GM21367 (cell line): ENCODE data around the gene ARHGAP28.
"Not testable (repeated sequence)": the region's sequence is repeated elsewhere in the genome, so short reads cannot be mapped to it uniquely, and the experiment has no call there.

Source experiments
- ATAC-seq: cut with Tn5 transposase; IDR thresholded peaks from one replicate; pipeline ENCODE4 v1.9.1; 2021; ENCODE audit not compliant: unreplicated experiment

The ARHGAP28 gene

DNA sequence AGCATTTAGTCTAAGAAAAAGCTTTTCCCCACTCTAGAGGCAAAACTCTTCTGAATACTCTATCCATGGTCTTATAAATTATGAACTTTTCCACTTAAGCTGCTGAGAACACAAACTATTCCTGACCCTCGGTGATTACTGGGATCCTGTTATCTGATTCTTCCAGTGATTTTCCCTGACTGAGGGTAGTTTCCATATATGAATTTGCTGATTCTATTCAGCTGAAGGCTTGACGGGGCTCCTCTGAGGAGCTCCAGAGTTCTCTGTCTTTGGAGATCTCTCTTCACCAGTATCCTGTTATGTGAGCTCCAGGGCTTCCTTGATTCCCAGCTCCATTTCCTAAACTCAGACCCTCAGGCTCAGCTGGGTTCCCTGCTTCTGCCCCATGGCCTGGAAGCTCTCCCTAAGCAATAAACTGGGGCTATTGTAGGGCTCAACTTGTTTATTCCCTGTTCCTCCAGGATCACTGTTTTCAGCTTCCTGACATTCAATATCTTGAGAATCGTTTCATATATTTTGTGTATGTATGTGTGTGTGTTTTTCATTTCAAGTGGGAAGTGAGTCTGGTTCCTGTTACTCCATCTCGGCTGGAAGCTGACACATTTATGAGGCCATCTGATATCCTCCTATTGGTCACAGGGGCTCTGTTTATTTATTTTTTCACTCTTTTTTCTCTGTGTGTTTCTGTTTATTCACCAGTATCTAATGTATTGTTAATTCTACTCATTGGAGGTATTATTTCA lies 78.2 kb downstream of the ARHGAP28 start:
- ATAC-seq: no peak

DNA sequence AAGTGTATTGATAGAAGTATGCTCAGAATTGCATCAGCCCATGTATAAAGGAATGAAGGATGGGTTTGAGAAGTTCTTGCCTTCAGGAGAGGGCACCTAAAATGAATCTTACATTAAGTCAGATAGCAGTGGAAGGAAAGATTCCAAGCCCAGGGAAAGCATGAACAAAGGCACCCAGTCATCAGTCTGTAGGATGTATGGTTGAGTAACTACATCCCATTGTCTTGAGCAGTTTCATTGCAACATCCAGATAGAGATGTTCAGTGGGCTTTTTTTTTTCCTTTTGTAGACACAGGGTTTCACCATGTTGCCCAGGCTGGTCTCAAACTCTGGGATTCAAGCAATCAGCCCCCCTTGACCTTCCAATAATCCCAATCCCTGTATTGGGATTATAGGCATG lies 80.7 kb downstream of the ARHGAP28 start:
- no peak for ATAC-seq

DNA sequence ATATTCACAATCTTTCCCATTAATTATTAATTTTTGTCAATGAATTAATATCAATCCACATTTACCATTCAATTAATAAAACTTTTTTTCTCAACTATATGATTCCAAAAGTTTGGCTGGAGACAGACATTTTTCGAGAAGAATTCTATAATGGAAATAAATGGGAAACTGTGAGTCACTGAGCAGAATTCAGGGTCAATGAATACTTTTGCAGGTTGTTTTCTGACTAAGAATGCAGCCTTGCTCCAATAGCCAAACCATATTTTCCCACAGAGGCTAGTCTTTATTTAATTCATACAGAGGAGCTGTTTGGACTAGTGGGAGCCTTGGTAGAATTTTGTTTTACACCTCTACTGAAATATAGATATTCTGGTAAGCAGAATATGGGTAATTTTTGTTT lies 82.3 kb downstream of the ARHGAP28 start:
- no peak for ATAC-seq

DNA sequence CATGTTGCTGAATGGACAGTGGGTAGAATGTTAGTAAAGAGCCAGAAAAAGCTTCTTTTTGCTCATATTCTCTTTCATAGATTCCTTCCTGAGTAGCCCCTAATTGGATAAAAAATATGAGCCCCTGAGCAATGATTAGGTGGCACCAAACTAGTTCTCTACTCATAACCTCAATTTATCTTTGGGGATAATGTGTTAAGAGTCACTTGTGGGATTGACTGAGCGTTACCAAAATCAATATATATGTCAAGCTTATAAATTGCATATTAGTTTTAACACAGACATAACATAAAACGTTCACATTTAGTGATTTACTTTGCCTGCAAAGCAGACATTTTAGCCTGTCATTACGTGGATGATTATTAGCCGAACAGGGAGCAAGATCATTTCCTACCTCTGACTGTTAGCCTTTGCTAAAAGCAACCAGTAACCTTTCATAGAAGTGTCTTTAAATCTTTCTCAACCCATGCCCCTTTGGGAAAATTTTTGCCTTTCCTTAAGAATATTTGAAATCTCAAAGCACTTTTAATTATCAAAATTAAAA lies 85.4 kb downstream of the ARHGAP28 start:
- no peak for ATAC-seq

DNA sequence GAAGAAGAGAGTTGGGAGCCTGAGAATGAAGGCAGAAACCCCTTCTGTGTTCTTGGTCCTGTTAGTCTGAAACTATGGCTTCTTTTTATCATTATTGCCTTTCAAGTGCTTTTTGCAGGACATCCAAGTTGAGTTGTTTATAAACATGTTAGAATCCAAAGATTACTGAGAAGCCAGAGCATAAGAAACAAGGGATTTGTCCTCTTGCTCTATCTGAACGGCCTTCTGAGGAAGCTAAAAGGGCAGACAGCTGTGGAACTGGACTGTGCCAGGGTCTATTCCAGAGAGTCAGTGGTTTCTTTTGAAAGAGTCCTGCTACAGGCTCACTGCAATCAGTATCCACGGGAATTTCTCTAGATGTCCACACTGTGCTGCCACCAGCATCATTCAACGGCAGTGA lies 86.6 kb downstream of the ARHGAP28 start:
- ATAC-seq: no peak

DNA sequence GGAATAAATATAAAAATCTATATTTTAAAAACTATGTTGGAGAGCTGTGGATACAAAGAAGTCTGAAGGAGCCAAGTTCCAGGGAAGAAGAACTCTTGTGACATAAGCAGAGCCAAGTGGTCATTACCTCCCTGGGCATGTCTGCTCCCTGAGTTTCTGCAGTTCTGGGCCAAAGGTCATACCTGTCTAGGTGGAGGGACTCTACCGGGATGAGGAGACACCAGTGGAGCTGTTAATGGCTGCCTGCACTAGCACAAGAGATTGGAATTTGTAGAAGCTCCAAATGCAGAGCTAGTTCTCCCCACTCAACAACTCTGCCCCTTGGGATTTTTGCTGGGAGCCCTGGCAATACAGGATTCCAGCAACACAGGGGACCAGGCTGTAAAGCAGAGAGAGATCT lies 89.8 kb downstream of the ARHGAP28 start:
- no peak for ATAC-seq

DNA sequence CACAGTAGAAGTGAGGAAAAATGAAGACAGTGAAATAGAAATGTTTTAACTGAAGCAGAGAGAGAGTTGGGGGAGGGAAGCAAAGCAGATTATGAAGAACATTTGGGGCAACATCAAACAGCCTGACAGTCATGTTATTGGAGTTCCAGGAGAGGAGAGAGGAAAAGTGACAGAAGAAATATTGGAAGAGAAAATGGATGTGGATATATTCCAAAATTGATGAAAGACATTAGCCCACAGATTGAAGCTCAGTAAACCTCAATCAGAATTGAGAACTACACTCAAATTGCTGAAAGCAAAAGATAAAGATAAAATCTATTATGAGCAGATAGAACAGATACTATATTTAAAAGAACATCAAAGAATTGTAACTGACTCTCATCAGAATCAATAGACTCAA lies 90.8 kb downstream of the ARHGAP28 start:
- no peak for ATAC-seq

DNA sequence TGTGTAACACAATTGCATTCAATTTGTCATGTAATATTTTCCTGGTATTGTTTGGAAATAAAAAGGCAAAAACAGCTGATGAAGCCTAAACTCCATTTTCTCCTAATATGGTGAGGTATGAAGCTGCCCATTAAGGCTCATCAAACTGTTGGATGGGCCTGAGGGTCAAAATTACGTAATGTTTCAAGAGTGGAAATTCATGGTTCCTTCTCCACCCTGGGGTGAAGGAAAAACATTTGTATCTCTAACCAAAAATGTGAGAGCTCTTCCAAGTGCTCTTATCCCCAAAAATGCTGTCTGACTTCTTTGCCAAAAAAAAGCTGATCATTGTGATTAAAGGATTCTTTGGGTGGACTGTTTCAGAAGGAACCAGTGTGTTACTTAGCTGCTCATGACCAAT lies 91.8 kb downstream of the ARHGAP28 start:
- ATAC-seq: no peak

DNA sequence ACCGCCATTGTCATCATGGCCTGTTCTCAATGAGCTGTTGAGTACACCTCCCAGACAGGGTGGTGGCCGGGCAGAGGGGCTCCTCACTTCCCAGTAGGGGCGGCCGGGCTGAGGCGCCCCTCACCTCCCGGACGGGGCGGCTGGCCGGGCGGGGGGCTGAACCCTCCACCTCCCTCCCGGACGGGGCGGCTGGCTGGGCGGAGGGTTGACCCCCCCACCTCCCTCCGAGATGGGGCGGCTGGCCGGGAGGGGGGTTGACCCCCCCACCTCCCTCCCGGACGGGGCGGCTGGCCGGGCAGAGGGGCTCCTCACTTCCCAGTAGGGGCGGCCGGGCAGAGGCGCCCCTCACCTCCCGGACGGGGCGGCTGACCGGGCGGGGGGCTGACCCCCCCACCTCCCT lies 97.6 kb downstream of the ARHGAP28 start:
- ATAC-seq: not testable (repeated sequence)

DNA sequence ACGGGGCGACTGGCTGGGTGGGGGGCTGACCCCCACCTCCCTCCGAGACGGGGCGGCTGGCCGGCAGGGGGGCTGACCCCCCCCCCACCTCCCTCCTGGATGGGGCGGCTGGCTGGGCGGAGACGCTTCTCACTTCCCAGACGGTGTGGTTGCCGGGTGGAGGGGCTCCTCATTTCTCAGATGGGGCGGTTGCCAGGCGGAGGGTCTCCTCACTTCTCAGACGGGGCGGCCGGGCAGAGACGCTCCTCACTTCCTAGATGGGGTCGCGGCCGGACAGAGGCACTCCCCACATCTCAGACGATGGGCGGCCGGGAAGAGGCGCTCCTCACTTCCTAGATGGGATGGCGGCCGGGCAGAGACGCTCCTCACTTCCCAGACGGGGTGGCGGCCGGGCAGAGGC lies 98.0 kb downstream of the ARHGAP28 start:
- ATAC-seq: not testable (repeated sequence)

DNA sequence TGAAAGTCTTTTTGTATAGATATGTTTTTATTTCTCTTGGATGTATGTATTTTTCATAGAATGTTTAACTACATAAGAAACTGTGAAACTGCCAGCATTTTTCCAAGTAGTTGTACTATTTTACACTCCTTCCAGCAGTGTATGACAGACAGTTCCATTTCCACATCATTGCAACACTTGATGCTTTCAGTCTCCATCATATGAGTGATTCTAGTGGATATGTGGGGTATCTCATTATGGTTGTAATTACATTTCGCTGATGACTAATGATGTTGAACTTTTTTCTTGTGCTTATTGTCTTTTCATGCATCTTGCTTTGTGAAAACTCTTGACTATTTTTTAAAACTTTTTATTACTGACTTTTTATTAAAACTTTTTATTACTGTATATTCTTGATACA lies 101.4 kb downstream of the ARHGAP28 start:
- ATAC-seq: no peak

DNA sequence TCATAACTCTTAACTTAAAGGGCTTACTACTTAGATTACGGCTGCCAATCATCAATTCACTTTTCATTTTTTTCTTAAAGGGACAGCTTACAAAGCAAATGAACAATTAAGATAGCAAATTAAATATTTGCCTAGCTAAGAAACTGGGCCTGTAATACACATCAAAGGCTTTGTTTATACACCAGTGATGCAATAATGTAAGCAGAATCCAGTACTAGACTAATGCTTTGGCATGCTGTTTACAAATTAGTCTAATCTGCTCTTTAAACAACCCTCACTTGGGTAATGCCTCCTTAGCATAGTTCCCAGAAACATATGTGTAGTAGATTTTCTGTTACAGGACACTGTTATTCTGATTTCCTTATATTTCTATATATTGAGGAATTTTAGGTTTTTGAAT lies 105.8 kb downstream of the ARHGAP28 start:
- no peak for ATAC-seq

DNA sequence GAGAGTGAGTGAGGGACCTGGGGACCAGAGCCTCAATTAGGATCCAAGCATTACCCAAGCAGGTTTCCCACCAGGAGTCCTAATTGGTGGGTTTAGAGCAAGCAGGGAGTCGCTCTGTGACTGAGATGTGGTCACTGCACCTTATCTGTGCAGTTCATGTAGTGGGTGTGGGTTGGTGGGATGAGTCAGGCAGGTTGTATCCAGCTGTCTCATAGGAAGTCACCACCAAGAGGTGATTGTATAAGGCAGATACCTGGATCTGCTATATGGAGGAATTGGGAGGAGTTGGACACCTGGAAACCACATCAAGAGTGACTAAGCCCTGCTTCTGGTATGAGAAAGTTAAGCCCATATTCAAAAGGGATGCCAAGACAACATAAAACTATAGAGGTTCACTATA lies 106.8 kb downstream of the ARHGAP28 start:
- ATAC-seq: no peak

DNA sequence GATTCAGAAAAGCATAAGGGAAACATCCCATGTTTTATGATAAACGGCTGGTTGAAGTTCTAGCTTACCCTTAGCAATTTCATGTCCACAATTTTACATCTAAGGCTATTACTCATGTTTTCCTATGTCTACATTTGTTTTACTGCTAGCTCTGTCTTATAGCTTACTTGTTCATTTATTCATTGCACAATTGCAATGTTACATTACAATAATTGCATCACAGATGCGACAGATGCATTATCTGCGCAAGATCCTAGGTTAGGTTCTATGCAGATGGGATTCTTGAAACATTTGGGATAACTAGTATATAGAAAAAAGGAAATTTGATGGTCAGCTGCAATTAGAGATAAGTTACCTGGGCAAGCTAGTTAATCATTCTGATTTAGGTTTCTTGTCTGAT lies 108.4 kb downstream of the ARHGAP28 start:
- no peak for ATAC-seq

DNA sequence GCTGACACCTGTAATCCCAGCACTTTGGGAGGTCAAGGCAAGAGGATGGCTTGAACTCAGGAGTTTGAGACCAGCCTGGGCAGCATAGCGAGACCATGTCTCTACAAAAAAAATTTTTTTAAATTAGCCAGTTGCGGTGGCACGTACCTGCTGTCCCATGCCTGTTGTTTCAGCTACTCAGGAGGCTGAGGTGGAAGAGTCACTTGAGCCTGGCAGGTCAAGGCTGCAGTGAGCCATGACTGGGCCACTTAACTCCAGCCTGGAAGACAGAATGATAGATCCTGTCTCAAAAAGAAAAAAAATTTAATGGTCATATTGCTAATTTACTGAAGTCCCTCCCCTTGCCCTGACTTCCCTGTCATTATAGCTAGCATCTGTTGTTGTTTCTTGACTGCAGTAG lies 112.6 kb downstream of the ARHGAP28 start:
- no peak for ATAC-seq

DNA sequence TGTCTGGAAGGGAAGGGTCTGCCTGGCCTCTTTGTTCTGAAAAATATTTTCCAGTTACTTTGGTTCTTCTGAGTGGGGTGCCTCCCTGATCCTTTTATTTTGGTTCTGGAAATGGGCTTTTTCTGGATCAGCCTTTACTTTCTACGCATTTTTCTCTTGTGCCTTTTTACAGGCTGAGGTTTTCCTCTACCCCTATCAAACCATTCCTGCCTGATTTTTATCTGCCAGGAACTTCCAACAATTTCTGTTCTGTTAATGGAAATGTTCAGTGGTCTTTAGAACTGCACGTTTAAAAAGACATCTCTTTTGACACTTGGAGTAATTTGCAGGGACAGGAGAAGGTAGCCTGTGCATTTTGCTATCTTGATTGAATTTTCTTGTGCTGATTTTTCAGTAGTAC lies 113.8 kb downstream of the ARHGAP28 start:
- ATAC-seq: no peak

DNA sequence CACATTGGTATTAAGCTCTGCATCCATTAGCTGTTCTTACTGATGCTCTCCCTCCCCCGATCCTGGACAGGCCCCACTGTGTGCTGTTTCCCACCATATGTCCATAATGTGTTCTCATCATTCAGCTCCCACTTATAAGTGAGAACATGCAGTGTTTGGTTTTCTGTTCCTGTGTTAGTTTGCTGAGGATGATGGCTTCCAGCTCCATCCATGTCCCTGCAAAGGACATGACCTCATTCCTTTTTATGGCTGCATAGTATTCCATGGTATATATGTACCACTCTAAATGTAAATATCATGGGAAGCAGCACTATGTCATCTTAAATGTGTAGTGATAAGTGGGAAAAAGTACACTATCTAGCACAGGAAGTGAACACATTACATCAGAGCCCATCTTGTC lies 116.0 kb downstream of the ARHGAP28 start:
- ATAC-seq: not testable (repeated sequence)

DNA sequence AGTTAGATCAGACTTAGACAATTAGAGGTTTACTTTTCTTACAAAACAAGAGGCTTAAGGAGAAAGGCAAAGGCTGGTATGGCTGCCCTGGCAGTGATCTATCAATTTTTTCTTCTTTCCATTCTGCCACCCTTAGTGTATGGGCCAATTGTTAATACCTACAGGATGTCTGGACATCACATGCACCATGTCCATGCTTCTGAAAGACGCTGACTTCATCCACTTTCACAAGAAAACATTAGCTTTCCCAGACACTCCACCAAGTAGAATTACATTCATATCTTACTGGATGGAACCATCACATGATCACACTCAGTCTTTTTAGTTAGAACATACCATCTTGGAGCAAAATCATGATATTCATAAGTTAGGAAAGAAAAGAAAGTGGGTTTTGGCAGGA lies 120.9 kb downstream of the ARHGAP28 start:
- no peak for ATAC-seq

DNA sequence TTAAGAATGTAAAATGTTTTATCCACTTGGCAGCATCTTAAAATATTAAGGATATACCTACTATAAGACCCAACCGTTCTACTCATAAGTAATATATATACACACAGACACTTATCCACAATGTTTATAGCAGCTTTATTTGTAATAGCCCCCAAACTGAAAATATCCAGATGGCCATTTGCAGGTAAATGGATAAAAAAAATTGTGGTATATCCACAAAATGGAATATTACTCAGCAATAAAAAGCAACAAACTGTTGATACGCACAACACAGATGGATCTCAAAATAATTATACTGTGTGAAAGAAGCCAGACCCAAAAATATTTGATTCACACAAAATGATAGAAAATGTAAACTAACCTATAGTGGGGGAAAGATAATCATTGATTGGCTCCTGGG lies 122.0 kb downstream of the ARHGAP28 start:
- no peak for ATAC-seq

DNA sequence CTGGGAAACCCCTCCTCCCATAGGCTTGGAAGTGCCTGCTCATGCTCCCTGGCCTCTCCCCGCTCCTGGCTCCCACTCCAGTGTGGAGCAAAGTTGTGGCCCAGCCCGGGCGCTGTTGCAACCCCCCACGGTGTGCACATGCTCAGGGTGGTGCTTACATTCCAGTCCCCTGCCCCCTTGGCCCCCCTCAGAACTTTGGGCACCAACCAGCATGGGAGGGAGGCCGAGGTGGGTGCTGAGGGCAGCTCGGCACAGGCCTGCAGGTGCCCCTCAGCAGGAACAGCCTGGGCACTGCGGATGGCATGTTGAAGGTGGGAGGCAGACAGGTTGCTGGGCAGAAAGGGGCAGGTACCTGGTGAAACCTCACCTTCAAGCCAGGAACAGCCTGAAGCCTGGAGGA lies 125.3 kb downstream of the ARHGAP28 start:
- no peak for ATAC-seq

DNA sequence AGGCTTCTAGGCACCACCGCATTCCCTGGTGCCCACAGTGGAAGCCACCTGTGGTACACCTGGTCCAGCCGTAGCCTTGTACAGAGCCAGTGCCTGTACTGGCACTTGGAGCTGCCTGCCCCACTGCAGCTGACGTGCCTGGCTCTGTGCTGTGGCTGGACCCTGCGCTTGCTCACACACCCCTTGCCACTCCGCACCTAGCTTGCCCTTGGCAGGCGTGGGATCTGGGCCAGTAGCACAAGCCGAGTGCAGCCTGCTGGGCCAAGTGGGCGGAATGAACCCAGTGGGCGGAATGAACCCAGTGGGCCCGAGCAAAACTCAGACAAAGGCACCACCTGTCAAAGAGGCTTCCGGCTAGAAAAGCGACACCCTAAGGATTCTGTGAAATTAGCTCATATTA lies 126.3 kb downstream of the ARHGAP28 start:
- ATAC-seq: no peak

DNA sequence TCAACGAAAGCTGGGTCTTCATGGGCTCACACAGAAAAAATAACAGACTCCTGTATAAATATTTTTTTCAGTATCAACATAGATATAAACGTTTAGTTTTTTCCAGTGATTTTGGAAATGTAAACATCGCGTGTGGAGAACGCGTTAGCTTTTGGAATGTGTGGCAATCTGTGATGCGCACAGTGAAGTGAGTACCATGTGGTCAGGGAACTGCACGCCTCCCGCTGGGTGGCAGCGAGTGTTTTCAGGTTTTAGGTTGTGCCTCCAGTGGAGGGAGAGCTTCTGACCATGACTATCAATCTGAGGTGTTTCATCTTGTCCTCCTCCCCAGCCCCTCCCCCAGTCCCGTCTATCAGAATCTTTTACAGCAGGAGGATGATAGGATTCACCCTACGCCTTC lies 127.8 kb downstream of the ARHGAP28 start:
- no peak for ATAC-seq
